HCT116 (cell line): ENCODE measurements around the gene MBL2. TPM values are rescaled to one million over a fixed set of nuclear protein-coding genes. Genes with fewer than 3 reads are reported as not detected.

Experiments used
- ATAC-seq: fragments of 200-7000 bp; cut with Tn5 transposase; 2 replicates; pipeline ENCODE4 v1.9.1; 2020; ENCODE audit warnings: mild to moderate bottlenecking, moderate library complexity
- BruUV-seq: library from RNA; stranded (reverse); fragments of 400-500 nt; replicated peaks from 2 replicates; lab custom pipeline; 2021; lab: Mats Ljungman, UMichigan
- CTCF ChIA-PET: fragments of 300-600 bp; sonication (Branson Sonifier 250); formaldehyde crosslinking; loops from one replicate; lab custom pipeline; 2021; ENCODE audit warnings: antibody characterized with exemption; lab: Charles Lee
- POLR2A ChIA-PET: fragments of 300-600, 350-600 bp; sonication (Branson Sonifier 250); formaldehyde crosslinking; loops from one replicate; lab custom pipeline; 2021; ENCODE audit warnings: antibody characterized with exemption; lab: Charles Lee
- RAD21 ChIA-PET, 2 experiments: fragments of 300-600 bp; sonication (Branson Sonifier 250); formaldehyde crosslinking; loops; one replicate each; lab custom pipeline; 2023; ENCODE audit warnings: low total read pairs in 2 of 2; ENCODE audit not compliant: uncharacterized antibody in 2 of 2, unreplicated experiment in 2 of 2, low non-redundant PET in 1 of 2; lab: Charles Lee
- DNase-seq: peaks from one replicate; pipeline ENCODE4 v3.0.0-alpha.2; 2010; ENCODE audit warnings: low read depth, low spot score
- H2AFZ ChIP-seq: fragments of 200-600 bp; shearing (Covaris generic), sonication (generic); 2 replicates; pipeline ENCODE4 v1.6.1; 2017; ENCODE audit warnings: low read depth, mixed run types, mixed read lengths, antibody characterized with exemption, low read length; ENCODE audit not compliant: poor library complexity, severe bottlenecking
- H3K27ac ChIP-seq: 2 replicates; pipeline ENCODE4 v1.5.1; 2012; ENCODE audit warnings: low read depth, low read length
- H3K27me3 ChIP-seq: fragments of 200-600 bp; sonication (generic); 2 replicates; pipeline ENCODE4 v1.6.1; 2016; ENCODE audit warnings: mixed run types, low read length, mixed read lengths; ENCODE audit not compliant: insufficient read depth
- H3K36me3 ChIP-seq, 2 experiments: fragments of 200-500 bp in 1 of 2; fragments of 200-600 bp in 1 of 2; sonication (Bioruptor generic) in 1 of 2; sonication (generic) in 1 of 2; 2 replicates each; pipeline versions ENCODE4 v1.5.1 to v1.6.1; 2014 to 2016; ENCODE audit warnings: low read length in 2 of 2, inconsistent platforms in 1 of 2, mixed read lengths in 1 of 2, mixed run types in 1 of 2; ENCODE audit not compliant: insufficient read depth in 2 of 2, control insufficient read depth in 1 of 2
- H3K4me1 ChIP-seq, 2 experiments: fragments of 200-600 bp in 1 of 2; sonication (generic) in 1 of 2; 2 replicates each; pipeline versions ENCODE4 v1.5.1 to v1.6.1; 2012 to 2017; ENCODE audit warnings: low read length in 2 of 2, inconsistent platforms in 1 of 2, mild to moderate bottlenecking in 1 of 2, mixed read lengths in 1 of 2, mixed run types in 1 of 2, moderate library complexity in 1 of 2; ENCODE audit not compliant: insufficient read depth in 2 of 2, control insufficient read depth in 1 of 2
- H3K4me2 ChIP-seq: fragments of 200-600 bp; sonication (generic); 2 replicates; pipeline ENCODE4 v1.6.1; 2017; ENCODE audit warnings: mixed run types, low read length, mixed read lengths
- H3K4me3 ChIP-seq, 2 experiments: fragments of 200-600 bp in 1 of 2; sonication (generic) in 1 of 2; replicated peaks in 1 of 2; 2 replicates each; pipeline ENCODE4 v1.5.1; 2011 to 2016; ENCODE audit warnings: low read length in 2 of 2, control low read depth in 1 of 2, low read depth in 1 of 2, mild to moderate bottlenecking in 1 of 2, mixed read lengths in 1 of 2, mixed run types in 1 of 2
- H3K79me2 ChIP-seq: fragments of 200-600 bp; sonication (generic); 2 replicates; pipeline ENCODE4 v1.6.1; 2017; ENCODE audit warnings: mild to moderate bottlenecking, mixed run types, low read length, moderate library complexity, mixed read lengths; ENCODE audit not compliant: insufficient read depth
- H3K9ac ChIP-seq: fragments of 200-600 bp; sonication (generic); 2 replicates; pipeline ENCODE4 v1.6.1; 2016; ENCODE audit warnings: low read length, mixed read lengths
- H3K9me2 ChIP-seq: fragments of 200-600 bp; sonication (generic), shearing (Covaris generic); 2 replicates; pipeline ENCODE4 v1.6.1; 2017; ENCODE audit warnings: mixed run types, mild to moderate bottlenecking, moderate library complexity; ENCODE audit not compliant: insufficient read depth
- H3K9me3 ChIP-seq, 2 experiments: fragments of 200-500 bp in 1 of 2; fragments of 200-600 bp in 1 of 2; sonication (Bioruptor generic) in 1 of 2; sonication (generic) in 1 of 2; 2 replicates each; pipeline ENCODE4 v1.6.1; 2014 to 2017; ENCODE audit warnings: low read length in 2 of 2, mixed read lengths in 2 of 2, inconsistent platforms in 1 of 2, low read depth in 1 of 2, mild to moderate bottlenecking in 1 of 2, mixed run types in 1 of 2, moderate library complexity in 1 of 2; ENCODE audit not compliant: control insufficient read depth in 1 of 2, insufficient read depth in 1 of 2
- H4K20me1 ChIP-seq: fragments of 200-600 bp; sonication (generic), shearing (Covaris generic); 2 replicates; pipeline ENCODE4 v1.6.1; 2017; ENCODE audit warnings: mixed run types, mild to moderate bottlenecking, moderate library complexity; ENCODE audit not compliant: insufficient read depth
- ATF3 ChIP-seq: IDR thresholded peaks from 2 replicates; pipeline ENCODE4 v1.6.1; 2012
- CTCF ChIP-seq, 3 experiments: fragments of 200-600 bp in 1 of 3; sonication (generic) in 1 of 3; IDR thresholded peaks in 2 of 3; conservative IDR thresholded peaks in 1 of 3; 2 replicates each; pipeline ENCODE4 v1.5.1; 2012 to 2017; ENCODE audit warnings: low read depth in 2 of 3, low read length in 2 of 3, antibody characterized with exemption in 1 of 3, borderline replicate concordance in 1 of 3, control low read depth in 1 of 3, mild to moderate bottlenecking in 1 of 3, mixed read lengths in 1 of 3, mixed run types in 1 of 3, moderate library complexity in 1 of 3; ENCODE audit not compliant: insufficient read depth in 1 of 3
- EGR1 ChIP-seq: IDR thresholded peaks from 2 replicates; pipeline ENCODE4 v1.6.1; 2012; ENCODE audit warnings: low read depth
- ELF1 ChIP-seq: IDR thresholded peaks from 2 replicates; pipeline ENCODE4 v1.6.1; 2012; ENCODE audit warnings: low read depth, borderline replicate concordance
- EZH2 ChIP-seq: fragments of 200-600 bp; sonication (generic); IDR thresholded peaks from 2 replicates; pipeline ENCODE4 v1.6.1; 2017; ENCODE audit warnings: antibody characterized with exemption, mixed run types
- EZH2phosphoT487 ChIP-seq: fragments of 200-600 bp; IDR thresholded peaks from 2 replicates; pipeline ENCODE4 v1.6.1; 2018; ENCODE audit warnings: antibody characterized with exemption, borderline replicate concordance
- JUND ChIP-seq: IDR thresholded peaks from 2 replicates; pipeline ENCODE4 v1.6.1; 2012
- POLR2A ChIP-seq: IDR thresholded peaks from 2 replicates; pipeline ENCODE4 v1.7.0; 2011; ENCODE audit warnings: borderline replicate concordance; ENCODE audit not compliant: insufficient read depth, insufficient read length; ENCODE audit errors: extremely low read depth
- POLR2AphosphoS5 ChIP-seq: IDR thresholded peaks from 2 replicates; pipeline ENCODE4 v1.6.1; 2011; ENCODE audit warnings: mild to moderate bottlenecking, low read depth, low read length, moderate library complexity
- SRF ChIP-seq: IDR thresholded peaks from 2 replicates; pipeline ENCODE4 v1.6.1; 2012; ENCODE audit warnings: low read depth
- TCF7L2 ChIP-seq: IDR thresholded peaks from 2 replicates; pipeline ENCODE4 v1.7.0; 2011; ENCODE audit warnings: borderline replicate concordance, inconsistent platforms; ENCODE audit not compliant: insufficient read depth, insufficient read length; ENCODE audit errors: extremely low read depth
- ZFX ChIP-seq: fragments of 450-650 bp; IDR thresholded peaks from 2 replicates; pipeline ENCODE4 v1.6.1; 2017
- intact Hi-C: fragments of 100-400 bp; cut with micrococcal nuclease; formaldehyde crosslinking; loops from 2 replicates; pipeline ENCODE4 v1.10.0; 2022
- total RNA-seq: library from RNA; stranded (reverse); gene quantifications from one replicate; pipeline ENCODE4 v1.2.1, GENCODE V29; 2021; ENCODE audit not compliant: unreplicated experiment
- TF ChIP-seq, protein P1 (sequence below): IDR thresholded peaks from 2 replicates; pipeline ENCODE4 v1.6.1; 2011; ENCODE audit warnings: mild to moderate bottlenecking, low read length, moderate library complexity; ENCODE audit not compliant: insufficient replicate concordance; ENCODE audit errors: extremely low read depth
- TF ChIP-seq, protein P2 (sequence below): IDR thresholded peaks from 2 replicates; pipeline ENCODE4 v1.6.1; 2012
- TF ChIP-seq, protein P3 (sequence below): IDR thresholded peaks from 2 replicates; pipeline ENCODE4 v1.6.1; 2012; ENCODE audit warnings: low read depth

Gene MBL2
- total RNA-seq, 1 experiment from 2014 or later: not detected

DNA sequence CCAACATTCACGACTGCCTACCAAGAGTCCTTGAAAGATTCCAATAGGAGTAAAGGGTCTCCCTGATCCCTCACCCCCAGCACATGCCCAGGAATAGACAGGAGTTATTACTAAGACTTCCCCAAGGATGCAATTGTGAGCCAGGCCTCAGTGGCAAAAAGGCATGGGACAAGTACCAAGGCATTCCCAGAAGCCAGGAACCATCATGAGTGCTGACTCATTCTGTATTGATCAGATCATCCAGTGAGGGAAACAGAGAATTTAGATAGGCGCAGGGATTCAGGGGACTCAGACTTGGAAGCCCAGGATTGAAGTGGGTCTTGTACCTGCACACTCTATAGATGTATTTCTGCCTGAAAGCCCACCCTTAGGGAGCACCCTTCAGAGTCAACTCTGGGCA, 21.2 kb downstream of the MBL2 start:
- Histone ChIP-seq H4K20me1 (no peaks in the 10 kb centered on the region), H3K36me3 (no peaks in the 10 kb centered on the region), H3K27me3 (no peaks in the 10 kb centered on the region), H2AFZ (no peak overlapping the region), H3K9me2 (no peaks in the 10 kb centered on the region), H3K27ac (no peak overlapping the region), H3K79me2 (no peaks in the 10 kb centered on the region), H3K9ac (no peak overlapping the region), H3K4me1 (no peaks in the 10 kb centered on the region), H3K4me3 (no peak overlapping the region), H3K9me3 (no peaks in the 10 kb centered on the region), H3K4me2 (no peak overlapping the region)
- no TSS peak for BruUV-seq
- RAD21 ChIA-PET: no interaction called here
- CTCF ChIA-PET: no interaction called here
- intact Hi-C loops: no loop called here
- TF ChIP-seq ELF1 (no peak), SRF (no peak), POLR2A (no peak), EZH2phosphoT487 (no peak), CTCF (IDR thresholded peaks at IDR 0.05 in 2 of 3, conservative IDR thresholded peaks at IDR 0.05 in 1 of 3; ENCODE audit: borderline replicate concordance in 1 of 3, insufficient read depth in 1 of 3, low read depth in 2 of 3, low read length in 2 of 3) (no peak), TCF7L2 (no peak), ZFX (no peak), POLR2AphosphoS5 (no peak), JUND (no peak), ATF3 (no peak), EGR1 (no peak), EZH2 (no peak)
- TF ChIP-seq, protein P1, sequence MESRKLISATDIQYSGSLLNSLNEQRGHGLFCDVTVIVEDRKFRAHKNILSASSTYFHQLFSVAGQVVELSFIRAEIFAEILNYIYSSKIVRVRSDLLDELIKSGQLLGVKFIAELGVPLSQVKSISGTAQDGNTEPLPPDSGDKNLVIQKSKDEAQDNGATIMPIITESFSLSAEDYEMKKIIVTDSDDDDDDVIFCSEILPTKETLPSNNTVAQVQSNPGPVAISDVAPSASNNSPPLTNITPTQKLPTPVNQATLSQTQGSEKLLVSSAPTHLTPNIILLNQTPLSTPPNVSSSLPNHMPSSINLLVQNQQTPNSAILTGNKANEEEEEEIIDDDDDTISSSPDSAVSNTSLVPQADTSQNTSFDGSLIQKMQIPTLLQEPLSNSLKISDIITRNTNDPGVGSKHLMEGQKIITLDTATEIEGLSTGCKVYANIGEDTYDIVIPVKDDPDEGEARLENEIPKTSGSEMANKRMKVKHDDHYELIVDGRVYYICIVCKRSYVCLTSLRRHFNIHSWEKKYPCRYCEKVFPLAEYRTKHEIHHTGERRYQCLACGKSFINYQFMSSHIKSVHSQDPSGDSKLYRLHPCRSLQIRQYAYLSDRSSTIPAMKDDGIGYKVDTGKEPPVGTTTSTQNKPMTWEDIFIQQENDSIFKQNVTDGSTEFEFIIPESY: no peak
- TF ChIP-seq, protein P2, sequence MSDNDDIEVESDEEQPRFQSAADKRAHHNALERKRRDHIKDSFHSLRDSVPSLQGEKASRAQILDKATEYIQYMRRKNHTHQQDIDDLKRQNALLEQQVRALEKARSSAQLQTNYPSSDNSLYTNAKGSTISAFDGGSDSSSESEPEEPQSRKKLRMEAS: no peak
- TF ChIP-seq, protein P3, sequence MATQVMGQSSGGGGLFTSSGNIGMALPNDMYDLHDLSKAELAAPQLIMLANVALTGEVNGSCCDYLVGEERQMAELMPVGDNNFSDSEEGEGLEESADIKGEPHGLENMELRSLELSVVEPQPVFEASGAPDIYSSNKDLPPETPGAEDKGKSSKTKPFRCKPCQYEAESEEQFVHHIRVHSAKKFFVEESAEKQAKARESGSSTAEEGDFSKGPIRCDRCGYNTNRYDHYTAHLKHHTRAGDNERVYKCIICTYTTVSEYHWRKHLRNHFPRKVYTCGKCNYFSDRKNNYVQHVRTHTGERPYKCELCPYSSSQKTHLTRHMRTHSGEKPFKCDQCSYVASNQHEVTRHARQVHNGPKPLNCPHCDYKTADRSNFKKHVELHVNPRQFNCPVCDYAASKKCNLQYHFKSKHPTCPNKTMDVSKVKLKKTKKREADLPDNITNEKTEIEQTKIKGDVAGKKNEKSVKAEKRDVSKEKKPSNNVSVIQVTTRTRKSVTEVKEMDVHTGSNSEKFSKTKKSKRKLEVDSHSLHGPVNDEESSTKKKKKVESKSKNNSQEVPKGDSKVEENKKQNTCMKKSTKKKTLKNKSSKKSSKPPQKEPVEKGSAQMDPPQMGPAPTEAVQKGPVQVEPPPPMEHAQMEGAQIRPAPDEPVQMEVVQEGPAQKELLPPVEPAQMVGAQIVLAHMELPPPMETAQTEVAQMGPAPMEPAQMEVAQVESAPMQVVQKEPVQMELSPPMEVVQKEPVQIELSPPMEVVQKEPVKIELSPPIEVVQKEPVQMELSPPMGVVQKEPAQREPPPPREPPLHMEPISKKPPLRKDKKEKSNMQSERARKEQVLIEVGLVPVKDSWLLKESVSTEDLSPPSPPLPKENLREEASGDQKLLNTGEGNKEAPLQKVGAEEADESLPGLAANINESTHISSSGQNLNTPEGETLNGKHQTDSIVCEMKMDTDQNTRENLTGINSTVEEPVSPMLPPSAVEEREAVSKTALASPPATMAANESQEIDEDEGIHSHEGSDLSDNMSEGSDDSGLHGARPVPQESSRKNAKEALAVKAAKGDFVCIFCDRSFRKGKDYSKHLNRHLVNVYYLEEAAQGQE: no peak
- no peak for ATAC-seq
- DNase-seq: no peak
- POLR2A ChIA-PET: no interaction called here
